Midbrain (tissue), 1 donor: ENCODE measurements around the gene CELSR1.
A peak's percentile ranks its signal among the peaks of the same experiment; 100 is the strongest.
"Not testable (repeated sequence)": the region's sequence is repeated elsewhere in the genome, so short reads cannot be mapped to it uniquely, and the experiment has no call there.

ENCODE experiments used
- DNase-seq: peaks from one replicate; lab custom pipeline; 2025; lab: John Stamatoyannopoulos, UW

Gene CELSR1

DNA sequence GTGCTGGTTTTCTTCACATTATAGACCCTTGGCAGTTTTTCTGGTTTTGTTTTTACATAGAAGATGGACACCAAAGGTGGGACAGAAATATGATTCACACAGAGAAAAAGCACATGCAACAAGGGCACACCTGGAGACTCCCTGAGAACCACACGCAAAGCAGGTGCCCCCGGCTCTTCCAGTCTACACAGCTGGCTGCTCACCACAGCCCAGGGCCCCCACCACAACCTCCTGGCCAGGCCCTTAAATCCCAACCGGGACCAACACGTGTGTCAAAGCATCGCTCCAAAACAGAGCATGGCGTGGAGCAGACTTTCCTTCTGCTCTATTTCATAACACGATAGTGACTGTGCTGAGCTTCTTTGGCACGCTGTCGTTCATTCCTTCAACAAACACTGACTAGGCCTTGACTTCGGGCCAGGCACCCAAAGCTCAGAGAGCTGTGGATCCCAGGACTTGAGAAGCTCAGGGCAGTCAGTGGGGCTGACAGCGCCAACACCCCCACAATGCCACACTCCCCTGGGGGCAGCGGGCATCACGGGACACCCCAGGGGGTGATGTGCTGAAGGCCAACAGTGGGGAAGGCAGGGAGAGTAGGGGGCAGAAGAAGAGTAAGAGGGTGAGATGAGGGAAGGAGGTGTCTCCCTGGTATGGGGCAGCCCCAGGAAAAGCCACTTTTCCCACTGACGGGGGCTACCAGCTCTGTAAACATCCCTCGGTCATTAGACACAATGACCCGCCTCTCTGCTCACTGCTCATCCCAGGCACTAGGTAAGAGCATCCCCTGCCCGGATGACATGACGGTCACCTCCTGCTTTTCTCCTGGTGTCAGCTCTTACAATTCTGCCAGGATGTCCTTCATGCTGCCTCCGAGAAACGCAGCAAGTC is 26.0 kb downstream of the CELSR1 start:
- no peak for DNase-seq

DNA sequence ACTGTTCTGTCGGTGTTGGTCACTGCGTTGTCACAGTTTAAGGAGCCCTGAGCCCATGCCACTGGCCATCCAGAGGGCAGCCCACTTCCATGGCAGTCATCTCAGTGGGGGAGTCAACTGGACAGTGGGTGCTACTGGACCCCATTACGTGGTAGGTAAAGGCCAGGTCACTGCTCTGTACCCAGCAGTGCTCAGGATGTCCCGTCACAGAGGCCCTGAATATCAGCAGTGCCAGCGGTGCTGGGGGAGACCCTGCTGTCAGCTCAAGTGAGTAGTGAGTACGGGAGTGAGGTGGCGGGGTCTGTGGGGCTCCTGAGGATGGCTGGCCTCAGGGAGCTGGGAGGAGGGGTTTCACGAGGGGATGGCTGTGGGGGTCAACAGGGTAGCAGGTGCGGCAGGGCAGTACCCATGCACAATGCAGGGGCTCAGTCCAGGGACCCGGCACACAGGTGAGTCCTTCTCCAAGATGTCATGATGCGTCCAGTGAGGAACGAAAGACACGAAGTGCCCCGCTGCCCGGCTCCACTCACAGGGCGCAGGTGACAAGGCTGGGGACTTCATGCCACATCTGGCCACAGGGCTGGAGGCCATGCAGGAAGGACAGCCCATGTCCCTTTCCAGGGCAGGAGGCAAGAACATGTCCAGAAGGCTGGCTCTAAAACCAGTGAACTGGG is 27.9 kb downstream of the CELSR1 start:
- DNase-seq, result no peak

DNA sequence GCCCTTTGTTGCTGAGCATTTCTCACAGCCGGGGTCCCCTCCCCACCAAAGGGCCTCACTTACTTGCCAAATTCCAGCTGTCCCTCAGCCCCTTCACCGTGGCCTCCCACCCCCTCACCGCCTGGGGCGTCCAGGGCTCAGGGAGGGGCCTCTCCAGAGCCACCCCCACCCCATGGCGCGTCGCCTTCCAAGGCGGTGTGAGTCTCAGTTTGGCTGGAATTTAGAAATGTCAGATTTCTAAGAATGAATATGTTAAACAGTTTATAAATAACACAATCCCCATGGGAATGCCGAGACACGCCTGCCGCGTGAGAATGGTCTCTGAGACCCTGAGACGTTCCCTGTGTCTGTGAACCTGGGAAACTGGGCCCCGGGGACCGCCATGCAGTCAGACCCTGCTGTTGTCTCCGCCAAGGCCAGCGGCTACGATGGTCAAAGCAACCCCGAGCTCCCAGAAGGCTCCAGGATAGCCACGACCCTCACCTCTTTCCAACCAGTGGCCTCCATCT is 28.9 kb downstream of the CELSR1 start:
- no peak for DNase-seq

DNA sequence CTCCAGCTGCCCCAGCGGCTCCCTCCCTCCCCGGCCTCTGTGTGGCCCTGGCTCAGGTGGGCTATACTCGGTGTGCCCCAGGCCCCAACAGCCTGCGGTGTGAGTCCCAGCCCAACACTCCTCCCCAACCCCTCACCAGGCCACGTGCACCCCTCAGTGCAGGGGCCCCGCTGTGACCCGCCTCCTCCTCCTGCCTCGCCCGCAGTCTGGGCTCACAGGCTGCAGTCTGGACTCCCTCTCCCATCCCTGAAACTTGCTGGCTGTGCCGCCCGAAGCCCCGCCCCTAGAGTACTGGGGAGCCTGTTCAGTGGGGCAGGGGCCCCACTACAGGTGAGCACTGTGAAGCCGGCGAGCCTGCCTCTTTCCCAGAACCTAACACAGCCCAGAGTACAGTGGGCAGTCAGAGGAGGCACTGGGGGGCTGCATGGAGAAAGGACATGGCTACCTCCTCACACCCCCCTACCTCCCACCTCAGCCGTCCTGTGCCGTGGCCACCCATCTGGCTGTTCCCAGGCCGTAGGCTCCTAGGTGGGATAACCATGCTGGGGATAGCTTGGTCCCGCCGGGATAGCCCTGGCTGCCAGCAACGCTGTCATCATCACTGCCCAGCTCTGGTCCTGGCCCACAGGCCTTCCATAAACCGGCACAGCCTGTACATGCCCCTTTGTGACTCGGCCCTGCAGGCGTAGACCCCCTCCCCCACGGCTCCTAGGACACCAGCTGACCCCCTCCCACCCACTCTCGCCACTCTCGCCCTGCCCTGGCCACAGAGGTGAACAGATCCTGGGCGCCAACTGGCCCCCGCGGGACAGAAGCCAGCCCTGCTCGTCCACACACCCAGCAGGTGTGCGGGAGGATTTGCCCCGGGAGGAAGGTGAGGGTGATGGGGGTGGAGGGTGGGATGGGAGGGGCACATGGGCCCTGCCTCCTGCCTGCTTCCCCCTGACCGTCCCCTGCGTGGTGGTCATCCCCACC is 29.7 kb downstream of the CELSR1 start:
- DNase-seq, result no peak

DNA sequence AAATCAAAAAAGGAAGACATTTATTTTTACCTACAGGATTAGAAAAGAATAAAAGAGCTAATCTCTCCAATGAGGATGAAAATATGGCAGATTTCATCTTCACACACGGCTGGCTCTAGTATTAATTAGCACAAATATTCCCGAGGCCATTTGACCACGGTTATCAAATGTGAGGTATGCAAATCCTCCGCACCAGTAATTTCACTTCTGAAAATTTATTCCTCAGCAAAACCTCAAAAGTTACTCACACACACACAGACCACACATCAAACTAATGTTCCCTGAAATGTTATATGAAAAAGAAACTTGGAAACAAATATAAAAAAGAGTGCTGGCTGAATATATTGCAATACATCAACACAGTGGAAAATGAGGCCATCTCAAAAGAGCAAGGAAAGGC is 32.8 kb downstream of the CELSR1 start:
- DNase-seq, result no peak

DNA sequence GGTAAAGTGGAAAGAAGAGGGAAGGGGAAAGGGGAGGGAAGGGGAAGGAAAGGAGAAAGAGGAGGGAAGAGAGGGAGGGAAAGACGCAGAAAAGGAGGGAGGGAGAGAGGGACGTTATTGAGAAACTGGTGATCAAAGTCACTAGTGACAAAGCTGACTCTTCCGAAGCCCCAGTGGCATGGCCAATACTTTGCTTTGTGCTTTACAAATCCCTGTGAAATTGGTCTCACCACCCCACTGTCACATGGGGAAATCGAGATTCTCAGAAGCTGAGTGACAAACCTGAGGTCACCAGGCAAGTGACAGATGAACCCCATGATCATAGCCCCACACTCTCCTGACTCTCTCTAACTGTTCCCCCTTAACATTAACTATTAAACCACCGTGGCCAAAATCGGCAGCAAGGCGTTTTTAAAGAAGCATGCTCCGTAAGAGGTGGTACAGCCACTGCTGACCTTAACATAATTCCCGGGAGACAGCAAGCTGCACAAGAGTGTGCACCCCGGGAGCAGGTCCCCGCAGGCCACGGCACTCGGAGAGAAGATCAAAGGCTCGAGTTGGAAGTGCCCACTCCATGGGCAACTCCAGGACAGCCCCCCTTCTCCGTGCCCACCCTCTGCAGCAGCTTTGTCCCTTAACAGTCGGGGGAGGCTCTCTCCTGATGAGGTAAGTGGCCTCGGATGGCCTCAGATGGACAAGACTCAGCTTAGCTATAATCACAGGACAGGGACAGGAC is 34.8 kb downstream of the CELSR1 start:
- no peak for DNase-seq

DNA sequence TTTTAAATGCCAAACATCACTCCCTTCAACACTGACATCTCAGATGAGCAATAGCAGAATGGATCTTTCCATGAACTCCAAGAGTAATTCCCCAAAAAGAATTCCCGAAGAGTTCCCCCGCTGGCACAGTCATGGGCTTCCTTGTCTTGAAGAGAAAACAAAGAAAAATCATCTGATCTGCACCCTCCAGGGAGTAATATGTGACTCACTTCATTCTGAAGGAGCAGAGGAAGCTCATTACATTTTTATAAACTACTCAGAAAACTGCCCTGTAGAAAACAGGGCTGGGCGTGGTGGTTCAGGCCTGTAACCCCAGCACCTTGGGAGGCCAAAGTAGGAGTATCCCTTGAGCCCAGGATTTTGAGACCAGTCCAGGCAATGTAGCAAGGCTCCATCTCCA is 35.7 kb downstream of the CELSR1 start:
- no peak for DNase-seq

DNA sequence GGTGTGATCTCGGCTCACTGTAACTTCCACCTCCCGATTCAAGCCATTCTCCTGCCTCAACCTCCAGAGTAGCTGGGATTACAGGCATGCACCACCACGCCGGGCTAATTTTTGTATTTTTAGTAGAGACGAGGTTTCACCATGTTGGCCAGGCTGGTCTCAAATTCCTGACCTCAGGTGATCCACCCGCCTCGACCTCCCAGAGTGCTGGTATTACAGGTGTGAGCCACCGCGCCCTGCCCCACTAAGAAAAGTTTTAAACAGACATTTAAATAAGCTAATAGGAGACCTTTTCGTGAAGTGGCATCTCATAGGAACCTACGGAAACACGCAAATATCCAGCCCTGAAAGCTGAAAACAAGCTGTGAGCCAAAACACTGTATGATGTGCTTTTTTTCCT is 36.2 kb downstream of the CELSR1 start:
- not testable (repeated sequence) for DNase-seq

DNA sequence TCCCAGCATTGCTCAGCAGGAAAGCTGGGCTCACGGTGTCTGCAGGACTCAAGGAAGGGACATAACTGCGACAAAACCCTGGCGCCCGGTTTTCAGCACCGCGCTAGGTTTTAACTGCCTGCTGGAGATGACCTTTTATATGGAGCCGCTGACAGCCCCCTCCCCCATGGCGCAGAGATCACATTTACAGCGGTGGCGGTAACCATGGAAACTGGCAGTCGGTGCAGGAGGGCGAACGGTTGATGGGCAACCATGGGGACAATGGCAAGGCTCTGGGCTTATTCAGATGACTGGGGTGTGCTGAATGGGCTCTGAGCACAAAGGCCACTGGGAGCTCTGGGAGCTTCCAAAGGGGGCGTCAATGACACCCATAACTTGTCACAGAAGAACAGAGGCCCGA is 37.2 kb downstream of the CELSR1 start:
- DNase-seq, result peak; percentile 24

DNA sequence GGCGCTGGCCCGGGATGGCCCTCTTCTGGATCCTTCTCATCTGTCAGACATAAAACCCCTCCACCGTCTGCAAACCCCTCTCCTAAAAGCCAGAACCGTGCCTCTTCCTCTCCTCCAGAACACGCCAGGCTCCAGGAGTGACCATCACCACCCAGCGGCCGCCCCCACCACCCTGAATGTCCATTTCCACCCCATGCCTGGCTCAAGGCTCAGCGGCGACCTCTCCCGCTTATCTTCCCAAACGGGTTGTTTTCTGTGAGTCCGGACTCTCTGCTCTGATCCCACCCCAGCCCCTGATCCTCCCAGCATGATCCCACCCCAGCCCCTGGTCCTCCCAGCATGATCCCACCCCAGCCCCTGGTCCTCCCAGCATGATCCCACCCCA is 37.6 kb downstream of the CELSR1 start:
- DNase-seq, result no peak

DNA sequence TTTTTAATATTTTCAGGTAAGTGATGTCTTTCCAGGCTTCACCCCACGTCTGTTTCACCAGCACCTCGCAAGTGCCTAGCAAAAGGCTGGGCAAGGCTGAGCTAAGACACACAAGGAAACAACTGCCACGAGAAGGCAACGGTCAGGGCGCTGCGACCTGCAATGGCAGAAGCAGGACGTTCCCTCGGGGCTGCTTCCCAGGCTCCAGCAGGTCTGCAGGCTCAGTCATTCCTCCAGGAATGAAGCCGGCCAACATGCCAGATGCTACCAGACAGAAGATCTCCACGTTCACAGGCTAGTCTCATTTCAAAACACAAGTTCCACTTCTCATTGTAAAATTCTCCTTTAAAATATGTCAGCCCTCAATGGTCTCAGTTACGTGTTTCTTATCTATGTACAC is 45.5 kb downstream of the CELSR1 start:
- no peak for DNase-seq

DNA sequence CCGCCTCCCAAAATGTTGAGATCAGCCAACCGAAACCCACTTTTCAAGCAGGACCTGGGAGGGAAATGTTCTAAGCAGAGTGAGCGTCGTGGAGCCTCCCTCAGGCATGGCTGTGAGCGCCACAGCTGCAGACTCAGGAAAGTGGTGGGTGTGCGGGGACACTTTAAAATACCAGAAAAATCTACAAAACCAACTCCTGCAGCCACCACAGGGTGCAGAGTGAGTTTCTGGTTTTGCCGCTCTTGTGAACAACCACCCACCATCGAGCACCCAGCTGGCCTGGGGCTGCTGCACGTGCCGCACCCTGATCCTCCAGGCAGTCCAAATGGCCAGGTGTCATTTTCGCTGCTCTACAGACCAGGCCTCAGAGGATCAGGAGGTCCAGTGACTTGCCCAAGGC is 46.9 kb downstream of the CELSR1 start:
- DNase-seq, result no peak

DNA sequence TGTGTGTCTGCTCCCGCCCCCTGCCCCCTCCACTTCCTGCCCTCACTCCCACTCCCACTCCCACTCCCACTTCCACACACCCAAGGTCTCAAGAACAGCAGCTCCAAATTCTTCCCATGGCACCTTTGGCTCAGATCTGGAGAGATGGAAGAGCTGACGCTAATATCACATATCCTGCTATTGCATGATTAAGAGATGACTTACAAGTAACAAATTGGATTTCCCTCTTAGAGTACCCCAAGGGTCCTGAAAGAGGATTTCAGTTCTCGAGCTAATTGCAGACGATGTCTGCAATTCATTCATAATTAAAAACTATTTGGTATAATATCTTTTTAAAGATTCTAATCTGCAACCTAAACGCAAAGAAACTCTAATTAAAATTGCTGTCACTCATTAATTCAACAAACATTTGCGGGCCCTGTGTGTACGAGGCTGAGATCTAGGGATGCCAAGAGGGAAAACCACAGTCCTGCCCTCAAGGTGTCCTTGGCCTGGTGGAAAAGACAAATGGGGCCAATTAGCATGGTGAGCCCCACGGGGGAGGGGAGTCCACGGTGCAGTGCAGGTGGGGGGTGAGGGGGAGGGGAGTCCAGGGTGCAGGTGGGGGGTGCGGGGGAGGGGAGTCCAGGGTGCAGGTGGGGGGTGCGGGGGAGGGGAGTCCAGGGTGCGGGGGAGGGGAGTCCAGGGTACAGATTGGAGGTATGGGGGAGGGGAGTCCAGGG is 50.3 kb downstream of the CELSR1 start:
- DNase-seq, result no peak

DNA sequence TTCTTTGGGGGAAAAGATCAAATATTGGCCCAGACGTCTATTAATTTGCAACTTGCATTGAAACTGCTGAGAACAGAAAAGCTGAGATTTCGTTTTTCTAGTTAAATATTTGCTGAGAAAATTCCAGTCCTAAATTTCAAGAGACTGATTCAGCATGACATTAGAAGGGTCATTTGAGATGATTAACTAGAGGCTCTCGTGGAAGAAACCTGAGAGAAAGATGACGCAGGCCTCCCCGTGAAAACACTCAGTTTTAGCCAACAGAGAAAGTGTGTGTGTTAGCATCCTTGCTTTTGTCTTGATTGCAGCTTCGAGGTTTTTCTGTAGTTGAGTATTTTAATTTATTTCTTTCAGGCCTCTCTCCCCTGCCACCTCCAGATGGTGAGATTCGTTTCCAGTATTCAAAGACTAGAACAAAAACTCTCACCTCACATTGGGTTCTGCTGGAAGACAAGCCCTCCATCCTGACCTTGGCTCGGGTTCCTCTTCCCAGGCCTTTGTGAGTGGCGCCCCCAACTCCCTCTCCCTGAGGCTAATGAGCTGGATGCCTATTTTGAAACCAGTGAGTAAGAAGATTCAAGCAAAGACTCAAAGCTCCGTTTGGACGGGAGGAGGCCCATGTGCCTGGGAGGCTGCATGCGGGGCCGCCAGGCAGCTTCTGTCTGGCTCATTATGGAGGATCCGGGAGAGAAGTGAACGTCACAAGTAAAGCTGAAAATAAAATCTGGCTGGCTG is 52.4 kb downstream of the CELSR1 start:
- DNase-seq, result no peak

DNA sequence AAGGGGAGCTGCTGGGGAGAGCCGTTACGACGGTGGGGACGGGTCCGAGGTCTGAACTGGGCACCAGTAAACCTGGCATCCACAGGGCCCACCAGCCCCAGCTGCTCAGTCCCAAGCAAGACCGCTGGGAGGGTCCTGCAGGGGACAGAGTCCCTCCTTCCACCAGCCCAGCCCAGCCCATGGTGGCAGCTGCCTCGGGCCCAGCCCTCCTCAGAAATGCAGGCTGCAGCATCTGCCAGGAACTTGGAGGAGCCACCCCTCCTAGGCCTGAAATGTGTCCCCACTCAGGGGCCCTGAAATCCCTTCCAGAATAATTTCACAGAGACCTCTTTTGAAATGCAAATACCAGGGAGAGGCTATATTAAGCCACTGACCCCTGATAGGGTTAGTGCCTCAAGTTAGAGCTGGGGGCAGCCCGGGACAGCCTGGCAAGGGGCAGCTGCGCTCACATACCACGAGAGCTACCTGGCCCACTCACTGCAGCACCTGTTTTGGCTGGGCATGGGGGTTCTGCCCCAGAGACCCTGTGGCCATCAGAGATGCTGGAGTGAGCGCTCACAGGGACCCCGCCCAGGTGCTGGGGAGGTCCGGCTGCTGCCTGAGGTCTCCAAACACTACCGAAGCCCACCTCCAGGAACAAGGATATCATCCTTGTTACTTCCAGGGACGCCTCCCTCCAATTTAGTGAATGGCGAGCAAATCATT is 53.1 kb downstream of the CELSR1 start:
- no peak for DNase-seq

DNA sequence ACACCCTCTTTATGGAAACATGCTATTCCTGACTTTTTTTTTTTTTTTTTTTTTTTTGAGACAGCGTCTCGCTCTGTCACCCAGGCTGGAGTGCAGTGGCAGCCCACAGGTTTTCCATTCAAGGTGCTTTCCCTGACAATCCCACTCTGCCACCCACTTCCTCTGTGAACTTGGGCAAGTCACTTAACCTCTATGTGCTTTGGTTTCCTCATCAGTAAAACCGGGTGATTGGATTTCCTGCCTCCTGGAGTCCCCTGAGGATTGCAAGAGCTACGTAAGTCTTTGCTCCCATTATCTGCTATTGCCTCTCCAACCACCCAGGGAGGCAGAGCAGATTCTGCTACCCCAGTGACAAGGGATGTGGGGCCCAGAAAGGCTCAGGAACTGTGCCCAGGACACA is 54.1 kb downstream of the CELSR1 start:
- DNase-seq, result no peak

DNA sequence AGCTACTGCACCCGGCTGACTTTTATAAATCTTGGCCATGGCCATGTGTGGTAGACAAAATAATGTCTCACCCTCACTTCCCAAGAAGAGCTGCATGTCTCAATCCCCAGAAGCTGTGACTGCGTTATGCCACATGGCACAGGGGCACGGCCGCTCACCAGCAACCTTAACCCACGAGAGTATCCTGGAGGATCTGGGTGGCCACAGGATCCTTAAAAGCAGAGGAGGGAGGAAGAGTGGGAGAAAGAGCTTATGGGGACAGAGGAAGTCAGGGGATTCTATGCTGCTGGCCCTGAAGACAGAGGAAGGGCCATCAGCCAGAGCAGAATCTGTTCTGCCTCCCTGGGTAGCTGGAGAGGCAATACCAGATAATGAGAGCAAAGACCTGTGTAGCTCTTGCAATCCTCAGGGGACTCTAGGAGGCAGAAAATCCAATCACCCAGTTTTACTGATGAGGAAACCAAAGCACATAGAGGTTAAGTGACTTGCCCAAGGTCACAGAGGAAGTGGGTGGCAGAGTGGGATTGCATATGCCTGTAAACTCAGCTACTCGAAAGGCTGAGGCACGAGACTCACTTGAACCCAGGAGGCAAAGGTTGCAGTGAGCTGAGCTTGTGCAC is 55.3 kb downstream of the CELSR1 start:
- DNase-seq, result no peak

DNA sequence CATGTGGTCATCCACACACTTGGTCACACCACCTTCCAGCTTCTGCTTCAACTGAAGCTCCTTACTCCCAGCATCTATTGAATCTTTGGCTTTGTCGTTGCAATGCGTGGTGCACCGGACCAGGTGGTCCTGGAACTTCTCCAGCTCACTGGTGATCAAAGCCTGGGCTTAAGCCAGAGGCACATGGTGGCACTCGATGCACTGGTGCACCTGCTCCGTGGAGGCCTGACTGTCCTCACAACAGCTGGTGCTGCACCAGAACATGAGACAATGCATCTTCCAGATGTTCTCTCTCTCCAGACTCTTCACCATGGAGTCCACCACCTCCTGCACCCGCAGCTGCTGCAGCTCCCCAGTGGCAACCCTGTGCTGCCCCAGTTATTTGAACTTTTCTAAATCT is 56.0 kb downstream of the CELSR1 start:
- no peak for DNase-seq

DNA sequence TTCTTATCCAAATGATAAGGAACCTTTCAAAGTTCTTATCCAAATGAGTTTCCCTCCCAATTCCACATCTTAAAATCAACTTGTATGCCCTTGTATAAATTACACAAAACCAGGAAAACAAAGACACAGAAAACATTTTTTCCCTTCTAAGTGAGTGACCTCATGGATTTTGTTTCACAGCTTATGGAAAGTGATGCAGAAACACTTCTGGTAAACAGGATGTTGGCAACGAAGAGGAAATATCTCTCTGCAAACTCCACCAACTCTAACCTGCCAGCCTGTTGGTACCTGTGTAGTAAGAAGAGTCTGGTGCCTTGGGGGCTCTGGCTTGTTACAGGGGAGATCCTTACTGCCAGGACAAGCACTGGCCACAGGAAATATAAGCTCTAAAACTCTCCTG is 57.0 kb downstream of the CELSR1 start:
- no peak for DNase-seq
